Measurements from ENCODE around the gene TMX2. TPM values are rescaled to one million over a fixed set of nuclear protein-coding genes. Genes with fewer than 3 reads are reported as not detected.

Gene TMX2
- total RNA-seq, 2 donors from 2014 or later: 92.1 to 145 TPM

DNA sequence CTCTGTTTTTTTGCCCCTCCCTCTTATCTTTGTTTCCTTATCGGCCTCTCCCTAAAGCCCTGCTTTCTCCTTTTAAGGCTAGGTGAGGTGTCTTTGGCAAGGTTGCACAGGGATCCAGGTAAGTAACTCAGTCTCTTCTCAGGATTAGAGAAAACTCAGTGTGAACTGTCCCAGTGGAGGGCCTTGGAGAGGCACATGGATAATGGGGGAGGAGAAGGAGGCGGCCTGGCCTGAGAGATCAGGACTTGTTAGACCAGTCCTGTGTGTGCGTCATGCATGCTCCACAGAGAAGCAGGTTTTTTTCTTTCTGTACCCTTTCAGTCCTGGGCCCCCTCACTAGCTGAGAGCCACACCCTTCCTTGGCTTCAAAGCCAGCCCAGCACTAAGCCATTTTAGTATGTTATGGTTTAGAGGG is 69.1 kb downstream of the TMX2 start:
- no peak for TF ChIP-seq CTCF (IDR thresholded peaks at IDR 0.05)
- H3K36me3 ChIP-seq: no peaks in the 10 kb centered on the region
- H3K4me1 ChIP-seq: peaks cover 54% of the 10 kb centered on the region
- H3K4me3 ChIP-seq: no peak overlapping the region
- peak overlapping the region; percentile 63 to 69 for H3K9ac ChIP-seq (ENCODE audit: low read depth in 2 of 2, low read length in 2 of 2)
- peak overlapping the region; percentile 86 for H3K27ac ChIP-seq
- H3K27me3 ChIP-seq: no peaks in the 10 kb centered on the region
- H3K9me3 ChIP-seq: no peaks in the 10 kb centered on the region
- peak; percentile 82 for DNase-seq
- intact Hi-C loops (cut with DNase I): no loop called here

- Histone ChIP-seq H3K9me3 (no peaks in the 10 kb centered on the region), H3K27ac (peak overlapping the region; percentile 52), H3K4me3 (no peak overlapping the region), H3K4me1 (peaks cover 53% of the 10 kb centered on the region), H3K9ac (ENCODE audit: low read depth in 2 of 2, low read length in 2 of 2) (peak overlapping the region in 1 of 2 donors; percentile 1), H3K27me3 (no peaks in the 10 kb centered on the region), H3K36me3 (no peaks in the 10 kb centered on the region)
- no peak for TF ChIP-seq CTCF (IDR thresholded peaks at IDR 0.05)
- DNase-seq: no peak
- intact Hi-C loops (cut with DNase I): no loop called here
These were observed 72.7 kb downstream of the TMX2 start for GRCh38 chr11:57785072-57785471.

DNA sequence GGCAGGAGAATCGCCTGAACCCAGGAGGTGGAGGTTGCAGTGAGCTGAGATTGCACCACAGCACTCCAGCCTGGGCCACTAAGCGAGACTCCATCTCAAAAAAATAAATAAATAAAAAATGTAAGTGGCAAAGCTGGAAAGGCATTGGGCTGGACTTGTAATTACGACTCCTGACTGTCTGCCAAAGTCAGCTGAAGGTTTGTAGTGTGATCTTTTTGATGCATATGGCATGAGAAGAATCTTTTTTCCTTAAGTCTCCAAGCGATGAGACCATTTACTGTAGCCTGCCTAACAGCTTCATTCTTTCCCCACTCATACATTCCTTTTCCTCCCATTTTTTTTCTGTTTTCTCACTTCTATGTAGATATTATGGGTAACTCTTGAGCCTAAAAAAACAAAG is 74.0 kb downstream of the TMX2 start:
- Histone ChIP-seq H3K27ac (peak overlapping the region; percentile 52), H3K9me3 (no peaks in the 10 kb centered on the region), H3K27me3 (no peaks in the 10 kb centered on the region), H3K9ac (ENCODE audit: low read depth in 2 of 2, low read length in 2 of 2) (peak overlapping the region in 1 of 2 donors; percentile 19), H3K4me1 (peaks cover 57% of the 10 kb centered on the region), H3K36me3 (no peaks in the 10 kb centered on the region), H3K4me3 (no peak overlapping the region)
- intact Hi-C loops (cut with DNase I): no loop called here
- TF ChIP-seq CTCF (IDR thresholded peaks at IDR 0.05): no peak
- no peak for DNase-seq

DNA sequence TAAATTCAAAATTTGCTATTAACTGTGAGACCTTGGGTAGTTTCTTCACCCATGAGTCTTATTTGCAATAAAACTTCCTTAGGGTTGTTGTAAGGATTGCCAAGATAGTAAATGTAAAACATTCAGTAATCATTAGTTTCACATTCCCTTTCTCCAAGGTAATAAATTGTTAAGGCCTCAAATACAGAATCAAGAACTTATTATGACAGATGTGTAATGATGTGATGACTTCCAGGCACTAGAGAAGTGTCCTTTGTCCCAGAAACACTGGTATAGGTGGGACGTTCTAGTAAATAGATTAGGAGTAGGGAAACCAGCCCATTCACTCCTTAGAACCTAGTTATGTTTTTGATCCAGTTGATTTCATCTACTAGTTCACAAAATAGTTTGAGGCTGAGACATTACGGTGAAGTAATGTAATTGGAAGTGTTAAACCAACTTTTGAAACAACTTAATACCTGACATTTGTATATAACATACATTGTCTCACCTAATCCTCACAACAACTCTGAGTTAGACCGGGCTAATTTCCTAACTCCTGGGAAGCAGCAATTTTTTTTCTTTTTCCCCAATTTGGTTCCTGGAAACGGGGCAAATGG is 74.7 kb downstream of the TMX2 start:
- H3K9ac ChIP-seq (ENCODE audit: low read depth in 2 of 2, low read length in 2 of 2): peak overlapping the region in 1 of 2 donors; percentile 19
- no peak overlapping the region for H3K4me3 ChIP-seq
- H3K27ac ChIP-seq: peak overlapping the region; percentile 52
- TF ChIP-seq CTCF (IDR thresholded peaks at IDR 0.05): no peak
- intact Hi-C loops (cut with DNase I): no loop called here
- H3K9me3 ChIP-seq: no peaks in the 10 kb centered on the region
- H3K27me3 ChIP-seq: no peaks in the 10 kb centered on the region
- DNase-seq: no peak
- peaks cover 57% of the 10 kb centered on the region for H3K4me1 ChIP-seq
- no peaks in the 10 kb centered on the region for H3K36me3 ChIP-seq

- Histone ChIP-seq H3K36me3 (no peaks in the 10 kb centered on the region), H3K4me3 (no peak overlapping the region), H3K27ac (peak overlapping the region; percentile 52)
These were observed 75.7 kb downstream of the TMX2 start for GRCh38 chr11:57787920-57788702.

More at GRCh38 chr11:57787920-57788702, 75.7 kb downstream of the TMX2 start:
- no peak for TF ChIP-seq CTCF (IDR thresholded peaks at IDR 0.05)
- peak overlapping the region in 1 of 2 donors; percentile 2 for H3K9ac ChIP-seq (ENCODE audit: low read depth in 2 of 2, low read length in 2 of 2)
- intact Hi-C loops (cut with DNase I): no loop called here
- H3K9me3 ChIP-seq: no peaks in the 10 kb centered on the region
- no peak for DNase-seq
- peaks cover 48% of the 10 kb centered on the region for H3K4me1 ChIP-seq
- no peaks in the 10 kb centered on the region for H3K27me3 ChIP-seq

All from colonic mucosa (tissue), 4 donors.